HCT116 (cell line): ENCODE data around the gene CARD9. TPM values are rescaled to one million over a fixed set of nuclear protein-coding genes. Genes with fewer than 3 reads are reported as not detected.

Experiments
- ATAC-seq: fragments of 200-7000 bp; cut with Tn5 transposase; 2 replicates; pipeline ENCODE4 v1.9.1; 2020; ENCODE audit warnings: mild to moderate bottlenecking, moderate library complexity
- BruUV-seq: library from RNA; stranded (reverse); fragments of 400-500 nt; replicated peaks from 2 replicates; lab custom pipeline; 2021; lab: Mats Ljungman, UMichigan
- CTCF ChIA-PET: fragments of 300-600 bp; sonication (Branson Sonifier 250); formaldehyde crosslinking; loops from one replicate; lab custom pipeline; 2021; ENCODE audit warnings: antibody characterized with exemption; lab: Charles Lee
- POLR2A ChIA-PET: fragments of 300-600, 350-600 bp; sonication (Branson Sonifier 250); formaldehyde crosslinking; loops from one replicate; lab custom pipeline; 2021; ENCODE audit warnings: antibody characterized with exemption; lab: Charles Lee
- RAD21 ChIA-PET, 2 experiments: fragments of 300-600 bp; sonication (Branson Sonifier 250); formaldehyde crosslinking; loops; one replicate each; lab custom pipeline; 2023; ENCODE audit warnings: low total read pairs in 2 of 2; ENCODE audit not compliant: uncharacterized antibody in 2 of 2, unreplicated experiment in 2 of 2, low non-redundant PET in 1 of 2; lab: Charles Lee
- DNase-seq: peaks from one replicate; pipeline ENCODE4 v3.0.0-alpha.2; 2010; ENCODE audit warnings: low read depth, low spot score
- H2AFZ ChIP-seq: fragments of 200-600 bp; shearing (Covaris generic), sonication (generic); 2 replicates; pipeline ENCODE4 v1.6.1; 2017; ENCODE audit warnings: low read depth, mixed run types, mixed read lengths, antibody characterized with exemption, low read length; ENCODE audit not compliant: poor library complexity, severe bottlenecking
- H3K27ac ChIP-seq: 2 replicates; pipeline ENCODE4 v1.5.1; 2012; ENCODE audit warnings: low read depth, low read length
- H3K27me3 ChIP-seq: fragments of 200-600 bp; sonication (generic); 2 replicates; pipeline ENCODE4 v1.6.1; 2016; ENCODE audit warnings: mixed run types, low read length, mixed read lengths; ENCODE audit not compliant: insufficient read depth
- H3K36me3 ChIP-seq, 2 experiments: fragments of 200-500 bp in 1 of 2; fragments of 200-600 bp in 1 of 2; sonication (Bioruptor generic) in 1 of 2; sonication (generic) in 1 of 2; 2 replicates each; pipeline versions ENCODE4 v1.5.1 to v1.6.1; 2014 to 2016; ENCODE audit warnings: low read length in 2 of 2, inconsistent platforms in 1 of 2, mixed read lengths in 1 of 2, mixed run types in 1 of 2; ENCODE audit not compliant: insufficient read depth in 2 of 2, control insufficient read depth in 1 of 2
- H3K4me1 ChIP-seq, 2 experiments: fragments of 200-600 bp in 1 of 2; sonication (generic) in 1 of 2; 2 replicates each; pipeline versions ENCODE4 v1.5.1 to v1.6.1; 2012 to 2017; ENCODE audit warnings: low read length in 2 of 2, inconsistent platforms in 1 of 2, mild to moderate bottlenecking in 1 of 2, mixed read lengths in 1 of 2, mixed run types in 1 of 2, moderate library complexity in 1 of 2; ENCODE audit not compliant: insufficient read depth in 2 of 2, control insufficient read depth in 1 of 2
- H3K4me2 ChIP-seq: fragments of 200-600 bp; sonication (generic); 2 replicates; pipeline ENCODE4 v1.6.1; 2017; ENCODE audit warnings: mixed run types, low read length, mixed read lengths
- H3K4me3 ChIP-seq, 2 experiments: fragments of 200-600 bp in 1 of 2; sonication (generic) in 1 of 2; replicated peaks in 1 of 2; 2 replicates each; pipeline ENCODE4 v1.5.1; 2011 to 2016; ENCODE audit warnings: low read length in 2 of 2, control low read depth in 1 of 2, low read depth in 1 of 2, mild to moderate bottlenecking in 1 of 2, mixed read lengths in 1 of 2, mixed run types in 1 of 2
- H3K79me2 ChIP-seq: fragments of 200-600 bp; sonication (generic); 2 replicates; pipeline ENCODE4 v1.6.1; 2017; ENCODE audit warnings: mild to moderate bottlenecking, mixed run types, low read length, moderate library complexity, mixed read lengths; ENCODE audit not compliant: insufficient read depth
- H3K9ac ChIP-seq: fragments of 200-600 bp; sonication (generic); 2 replicates; pipeline ENCODE4 v1.6.1; 2016; ENCODE audit warnings: low read length, mixed read lengths
- H3K9me2 ChIP-seq: fragments of 200-600 bp; sonication (generic), shearing (Covaris generic); 2 replicates; pipeline ENCODE4 v1.6.1; 2017; ENCODE audit warnings: mixed run types, mild to moderate bottlenecking, moderate library complexity; ENCODE audit not compliant: insufficient read depth
- H3K9me3 ChIP-seq, 2 experiments: fragments of 200-500 bp in 1 of 2; fragments of 200-600 bp in 1 of 2; sonication (Bioruptor generic) in 1 of 2; sonication (generic) in 1 of 2; 2 replicates each; pipeline ENCODE4 v1.6.1; 2014 to 2017; ENCODE audit warnings: low read length in 2 of 2, mixed read lengths in 2 of 2, inconsistent platforms in 1 of 2, low read depth in 1 of 2, mild to moderate bottlenecking in 1 of 2, mixed run types in 1 of 2, moderate library complexity in 1 of 2; ENCODE audit not compliant: control insufficient read depth in 1 of 2, insufficient read depth in 1 of 2
- H4K20me1 ChIP-seq: fragments of 200-600 bp; sonication (generic), shearing (Covaris generic); 2 replicates; pipeline ENCODE4 v1.6.1; 2017; ENCODE audit warnings: mixed run types, mild to moderate bottlenecking, moderate library complexity; ENCODE audit not compliant: insufficient read depth
- ATF3 ChIP-seq: IDR thresholded peaks from 2 replicates; pipeline ENCODE4 v1.6.1; 2012
- CBX3 ChIP-seq: IDR thresholded peaks from 2 replicates; pipeline ENCODE4 v1.6.1; 2012; ENCODE audit warnings: low read depth
- CEBPB ChIP-seq: IDR thresholded peaks from 2 replicates; pipeline ENCODE4 v1.6.1; 2012; ENCODE audit warnings: low read depth
- CTCF ChIP-seq, 3 experiments: fragments of 200-600 bp in 1 of 3; sonication (generic) in 1 of 3; IDR thresholded peaks in 2 of 3; conservative IDR thresholded peaks in 1 of 3; 2 replicates each; pipeline ENCODE4 v1.5.1; 2012 to 2017; ENCODE audit warnings: low read depth in 2 of 3, low read length in 2 of 3, antibody characterized with exemption in 1 of 3, borderline replicate concordance in 1 of 3, control low read depth in 1 of 3, mild to moderate bottlenecking in 1 of 3, mixed read lengths in 1 of 3, mixed run types in 1 of 3, moderate library complexity in 1 of 3; ENCODE audit not compliant: insufficient read depth in 1 of 3
- EGR1 ChIP-seq: IDR thresholded peaks from 2 replicates; pipeline ENCODE4 v1.6.1; 2012; ENCODE audit warnings: low read depth
- EZH2 ChIP-seq: fragments of 200-600 bp; sonication (generic); IDR thresholded peaks from 2 replicates; pipeline ENCODE4 v1.6.1; 2017; ENCODE audit warnings: antibody characterized with exemption, mixed run types
- EZH2phosphoT487 ChIP-seq: fragments of 200-600 bp; IDR thresholded peaks from 2 replicates; pipeline ENCODE4 v1.6.1; 2018; ENCODE audit warnings: antibody characterized with exemption, borderline replicate concordance
- JUND ChIP-seq: IDR thresholded peaks from 2 replicates; pipeline ENCODE4 v1.6.1; 2012
- MAX ChIP-seq: IDR thresholded peaks from 2 replicates; pipeline ENCODE4 v1.6.1; 2012
- POLR2AphosphoS5 ChIP-seq: IDR thresholded peaks from 2 replicates; pipeline ENCODE4 v1.6.1; 2011; ENCODE audit warnings: mild to moderate bottlenecking, low read depth, low read length, moderate library complexity
- RAD21 ChIP-seq: IDR thresholded peaks from 2 replicates; pipeline ENCODE4 v1.6.1; 2012; ENCODE audit warnings: low read depth, mild to moderate bottlenecking
- SIN3A ChIP-seq: IDR thresholded peaks from 2 replicates; pipeline ENCODE4 v1.6.1; 2012; ENCODE audit warnings: low read depth
- SP1 ChIP-seq: IDR thresholded peaks from 2 replicates; pipeline ENCODE4 v1.6.1; 2012; ENCODE audit warnings: low read depth
- SRF ChIP-seq: IDR thresholded peaks from 2 replicates; pipeline ENCODE4 v1.6.1; 2012; ENCODE audit warnings: low read depth
- TCF7L2 ChIP-seq: IDR thresholded peaks from 2 replicates; pipeline ENCODE4 v1.7.0; 2011; ENCODE audit warnings: borderline replicate concordance, inconsistent platforms; ENCODE audit not compliant: insufficient read depth, insufficient read length; ENCODE audit errors: extremely low read depth
- YY1 ChIP-seq: IDR thresholded peaks from 2 replicates; pipeline ENCODE4 v1.6.1; 2011; ENCODE audit warnings: low read length, low read depth, moderate library complexity, mild to moderate bottlenecking; ENCODE audit not compliant: insufficient replicate concordance; ENCODE audit errors: extremely low read depth
- ZFX ChIP-seq: fragments of 450-650 bp; IDR thresholded peaks from 2 replicates; pipeline ENCODE4 v1.6.1; 2017
- ZNF274 ChIP-seq: fragments of 200-500 bp; sonication (Bioruptor generic); IDR thresholded peaks from 2 replicates; pipeline ENCODE4 v1.6.1; 2014; ENCODE audit warnings: mild to moderate bottlenecking, low read depth, low read length, inconsistent platforms
- intact Hi-C: fragments of 100-400 bp; cut with micrococcal nuclease; formaldehyde crosslinking; loops from 2 replicates; pipeline ENCODE4 v1.10.0; 2022
- total RNA-seq: library from RNA; stranded (reverse); gene quantifications from one replicate; pipeline ENCODE4 v1.2.1, GENCODE V29; 2021; ENCODE audit not compliant: unreplicated experiment

Gene CARD9
- total RNA-seq, 1 experiment from 2014 or later, result 1.2 TPM

GRCh38 chr9:136422876-136423275 is 49.4 kb upstream of the CARD9 start:
- ATAC-seq (no peak), DNase-seq (no peak)
- POLR2A ChIA-PET, result no interaction called here
- H3K27me3 ChIP-seq, result no peaks in the 10 kb centered on the region
- no peak overlapping the region for H3K9ac ChIP-seq
- no peaks in the 10 kb centered on the region for H3K9me3 ChIP-seq
- CTCF ChIA-PET, result no interaction called here
- H3K4me1 ChIP-seq, result no peaks in the 10 kb centered on the region
- H3K79me2 ChIP-seq, result no peaks in the 10 kb centered on the region
- peaks cover 32 to 45% of the 10 kb centered on the region in 2 experiments; a peak in 3 of 4 replicates for H3K36me3 ChIP-seq
- TF ChIP-seq SRF, result no peak
- intact Hi-C loops, result no loop called here
- BruUV-seq, result no TSS peak
- RAD21 ChIA-PET, result no interaction called here
- H4K20me1 ChIP-seq, result no peaks in the 10 kb centered on the region
- H3K9me2 ChIP-seq, result no peaks in the 10 kb centered on the region
- no peak overlapping the region for H3K4me2 ChIP-seq
- H3K4me3 ChIP-seq, result no peak overlapping the region
- H3K27ac ChIP-seq, result no peak overlapping the region
- H2AFZ ChIP-seq, result no peak overlapping the region

DNA sequence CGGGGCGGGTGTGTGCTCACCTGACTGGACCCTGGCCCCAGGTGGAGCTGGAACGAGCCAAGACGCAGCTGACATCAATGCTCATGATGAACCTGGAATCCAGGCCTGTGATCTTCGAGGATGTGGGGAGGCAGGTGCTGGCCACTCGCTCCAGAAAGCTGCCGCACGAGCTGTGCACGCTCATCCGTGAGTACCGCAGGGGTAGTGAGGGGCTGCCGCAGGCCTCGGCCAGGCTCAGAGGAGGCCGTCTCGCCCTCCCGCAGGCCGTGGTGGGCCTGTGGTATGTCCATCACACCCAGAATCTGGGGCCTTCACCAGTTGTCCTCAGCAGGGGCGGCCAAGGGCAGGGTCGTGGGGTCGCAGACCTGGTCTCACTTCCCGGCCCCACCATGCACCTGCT is 48.3 kb upstream of the CARD9 start:
- H4K20me1 ChIP-seq, result no peaks in the 10 kb centered on the region
- no peak overlapping the region for H3K4me2 ChIP-seq
- H3K4me3 ChIP-seq, result no peak overlapping the region
- no peak overlapping the region for H2AFZ ChIP-seq
- ChIA-PET CTCF (no interaction called here), RAD21 (no interaction called here), POLR2A (no interaction called here)
- no peak overlapping the region for H3K27ac ChIP-seq
- no peak for TF ChIP-seq SRF
- TF ChIP-seq ATF3, result no peak
- no peak for TF ChIP-seq JUND
- no peak for TF ChIP-seq RAD21
- no peak for TF ChIP-seq ZNF274
- TF ChIP-seq CEBPB, result no peak
- TF ChIP-seq SIN3A, result no peak
- TF ChIP-seq MAX, result no peak
- TF ChIP-seq TCF7L2, result no peak
- no peak for TF ChIP-seq CBX3
- no peak for TF ChIP-seq EGR1
- no peak for TF ChIP-seq EZH2
- no peak for TF ChIP-seq YY1
- TF ChIP-seq SP1, result no peak
- no peak for TF ChIP-seq EZH2phosphoT487
- TF ChIP-seq POLR2AphosphoS5, result no peak
- TF ChIP-seq ZFX, result no peak
- no peak for TF ChIP-seq CTCF (IDR thresholded peaks at IDR 0.05 in 2 of 3, conservative IDR thresholded peaks at IDR 0.05 in 1 of 3; ENCODE audit: borderline replicate concordance in 1 of 3, insufficient read depth in 1 of 3, low read depth in 2 of 3, low read length in 2 of 3)
- no peaks in the 10 kb centered on the region for H3K9me3 ChIP-seq
- ATAC-seq (no peak), DNase-seq (no peak)
- intact Hi-C loops, result no loop called here
- H3K9ac ChIP-seq, result no peak overlapping the region
- H3K27me3 ChIP-seq, result no peaks in the 10 kb centered on the region
- peaks cover 5% of the 10 kb centered on the region; the same call in 1 of the 2 replicates for H3K79me2 ChIP-seq
- peaks cover 40 to 53% of the 10 kb centered on the region in 2 experiments; a peak in 3 of 4 replicates for H3K36me3 ChIP-seq
- no TSS peak for BruUV-seq
- no peaks in the 10 kb centered on the region for H3K9me2 ChIP-seq
- no peaks in the 10 kb centered on the region for H3K4me1 ChIP-seq
